DND-41 (cell line): Measurements from ENCODE around the gene AGA.
A peak's percentile ranks its signal among the peaks of the same experiment; 100 is the strongest.

ENCODE experiments used
- ATAC-seq: fragments of 200-7000 bp; cut with Tn5 transposase; 3 replicates; pipeline ENCODE4 v1.9.1; 2021; ENCODE audit warnings: low read depth; ENCODE audit not compliant: insufficient read depth
- DNase-seq: peaks from one replicate; pipeline ENCODE4 v3.0.0-alpha.2; 2020
- H2AFZ ChIP-seq: 2 replicates; pipeline ENCODE4 v1.6.0; 2012; ENCODE audit warnings: low read depth, low read length
- H3K27ac ChIP-seq: 2 replicates; pipeline ENCODE4 v1.5.1; 2012; ENCODE audit warnings: low read length, inconsistent platforms
- H3K27me3 ChIP-seq: fragments of 200-600 bp; sonication (generic); 2 replicates; pipeline ENCODE4 v1.6.0; 2012; ENCODE audit warnings: low read length, mild to moderate bottlenecking, inconsistent platforms; ENCODE audit not compliant: insufficient read depth, poor library complexity
- H3K36me3 ChIP-seq: 2 replicates; pipeline ENCODE4 v1.5.1; 2012; ENCODE audit warnings: low read length, inconsistent platforms; ENCODE audit not compliant: insufficient read depth
- H3K4me1 ChIP-seq: 2 replicates; pipeline ENCODE4 v1.5.1; 2012; ENCODE audit warnings: mild to moderate bottlenecking, low read length; ENCODE audit not compliant: insufficient read depth
- H3K4me2 ChIP-seq: 2 replicates; pipeline ENCODE4 v1.6.0; 2012; ENCODE audit warnings: mild to moderate bottlenecking, moderate library complexity, low read length, inconsistent platforms; ENCODE audit not compliant: insufficient read depth
- H3K4me3 ChIP-seq, 2 experiments: fragments of 200-600 bp in 1 of 2; shearing (Covaris generic) in 1 of 2; 2 replicates each; pipeline ENCODE4 v1.5.1; 2012 to 2016; ENCODE audit warnings: inconsistent platforms in 2 of 2, low read length in 2 of 2, mild to moderate bottlenecking in 2 of 2, low read depth in 1 of 2, moderate library complexity in 1 of 2
- H3K79me2 ChIP-seq: 2 replicates; pipeline ENCODE4 v1.6.0; 2012; ENCODE audit warnings: low read length, inconsistent platforms; ENCODE audit not compliant: insufficient read depth
- H3K9ac ChIP-seq: 2 replicates; pipeline ENCODE4 v1.6.0; 2012; ENCODE audit warnings: low read depth, mild to moderate bottlenecking, inconsistent platforms, low read length, moderate library complexity
- H3K9me3 ChIP-seq: 2 replicates; pipeline ENCODE4 v1.5.1; 2012; ENCODE audit warnings: low read length, moderate library complexity, mild to moderate bottlenecking, inconsistent platforms; ENCODE audit not compliant: insufficient read depth, severe bottlenecking
- H4K20me1 ChIP-seq: 2 replicates; pipeline ENCODE4 v1.6.0; 2012; ENCODE audit warnings: low read length; ENCODE audit not compliant: insufficient read depth
- CTCF ChIP-seq: IDR thresholded peaks from 2 replicates; pipeline ENCODE4 v1.5.1; 2012; ENCODE audit warnings: borderline replicate concordance, low read length, moderate library complexity, mild to moderate bottlenecking; ENCODE audit not compliant: poor library complexity, severe bottlenecking; ENCODE audit errors: extremely low read depth
- EZH2 ChIP-seq: IDR thresholded peaks from 3 replicates; pipeline ENCODE4 v1.6.1; 2012; ENCODE audit warnings: borderline replicate concordance, low read depth, mild to moderate bottlenecking, moderate library complexity, low read length, inconsistent platforms; ENCODE audit not compliant: severe bottlenecking

The AGA gene

GRCh38 chr4:177384856-177385397 is 57.3 kb downstream of the AGA start:
- Histone ChIP-seq H3K4me3 (no peak overlapping the region), H3K4me1 (peaks cover 17% of the 10 kb centered on the region), H3K79me2 (no peaks in the 10 kb centered on the region), H3K9me3 (no peaks in the 10 kb centered on the region), H3K36me3 (no peaks in the 10 kb centered on the region), H3K4me2 (no peak overlapping the region), H4K20me1 (no peaks in the 10 kb centered on the region), H3K27me3 (no peaks in the 10 kb centered on the region), H2AFZ (no peak overlapping the region), H3K9ac (no peak overlapping the region), H3K27ac (no peak overlapping the region)
- TF ChIP-seq EZH2 = no peak
- DNase-seq = no peak
- 0 out of 3 replicates have a peak, but pooled peaks have one; percentile 31 for ATAC-seq

- no peak for ATAC-seq
Measured at GRCh38 chr4:177381762-177382310, 60.4 kb downstream of the AGA start.

More at GRCh38 chr4:177381762-177382310, 60.4 kb downstream of the AGA start:
- Histone ChIP-seq H3K4me1 (peaks cover 17% of the 10 kb centered on the region), H3K27ac (no peak overlapping the region), H3K36me3 (no peaks in the 10 kb centered on the region), H3K9ac (no peak overlapping the region), H3K9me3 (no peaks in the 10 kb centered on the region), H4K20me1 (no peaks in the 10 kb centered on the region), H3K4me3 (no peak overlapping the region), H3K79me2 (no peaks in the 10 kb centered on the region), H3K27me3 (no peaks in the 10 kb centered on the region), H3K4me2 (no peak overlapping the region), H2AFZ (no peak overlapping the region)
- no peak for DNase-seq
- no peak for TF ChIP-seq EZH2
- no peak for TF ChIP-seq CTCF
